Jurkat, Clone E6-1 (cell line): Measurements from ENCODE around the gene CDH26.

Experiments used
- DNase-seq: peaks from one replicate; pipeline ENCODE4 v3.0.0-alpha.2; 2011; ENCODE audit warnings: low read depth, low spot score
- H3K4me3 ChIP-seq: 2 replicates; pipeline ENCODE4 v1.5.1; 2011; ENCODE audit warnings: mild to moderate bottlenecking, low read length, control low read depth, moderate library complexity

The CDH26 gene

DNA sequence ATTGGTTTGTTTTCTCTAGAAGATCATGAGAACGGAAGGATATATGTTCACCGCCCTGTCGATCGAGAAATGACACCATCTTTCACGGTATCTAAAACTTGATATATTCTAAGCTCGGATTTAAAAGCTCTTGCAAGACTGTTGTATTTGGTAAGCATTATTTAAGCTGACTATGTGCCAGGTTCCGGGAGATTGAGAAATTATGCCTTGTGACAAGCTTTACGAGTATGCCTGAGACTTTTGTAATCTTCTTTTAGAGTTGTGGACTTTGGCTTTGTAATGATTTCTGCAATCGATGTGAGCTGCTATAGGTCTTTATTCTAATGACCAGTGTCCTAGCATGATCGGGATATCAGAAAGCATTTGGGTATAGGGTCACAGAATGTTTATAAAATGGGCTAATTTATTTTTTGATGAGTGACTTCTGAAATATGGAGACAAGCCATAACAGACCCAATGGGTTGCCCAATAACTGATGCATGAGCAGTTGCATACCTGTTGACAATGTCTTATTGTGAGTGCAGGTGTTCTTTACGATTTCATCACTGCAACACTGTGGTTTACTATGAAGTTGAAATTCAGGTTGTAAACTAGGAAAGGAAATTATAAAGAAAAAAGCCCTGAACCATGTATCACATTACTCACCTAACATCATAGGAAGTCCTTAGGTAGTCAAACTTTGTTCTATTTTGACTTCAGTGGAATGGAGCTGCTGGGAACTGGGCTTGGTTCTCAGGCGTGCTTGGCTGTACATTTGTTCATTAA, 14.0 kb downstream of the CDH26 start:
- no peak overlapping the region for H3K4me3 ChIP-seq
- no peak for DNase-seq

DNA sequence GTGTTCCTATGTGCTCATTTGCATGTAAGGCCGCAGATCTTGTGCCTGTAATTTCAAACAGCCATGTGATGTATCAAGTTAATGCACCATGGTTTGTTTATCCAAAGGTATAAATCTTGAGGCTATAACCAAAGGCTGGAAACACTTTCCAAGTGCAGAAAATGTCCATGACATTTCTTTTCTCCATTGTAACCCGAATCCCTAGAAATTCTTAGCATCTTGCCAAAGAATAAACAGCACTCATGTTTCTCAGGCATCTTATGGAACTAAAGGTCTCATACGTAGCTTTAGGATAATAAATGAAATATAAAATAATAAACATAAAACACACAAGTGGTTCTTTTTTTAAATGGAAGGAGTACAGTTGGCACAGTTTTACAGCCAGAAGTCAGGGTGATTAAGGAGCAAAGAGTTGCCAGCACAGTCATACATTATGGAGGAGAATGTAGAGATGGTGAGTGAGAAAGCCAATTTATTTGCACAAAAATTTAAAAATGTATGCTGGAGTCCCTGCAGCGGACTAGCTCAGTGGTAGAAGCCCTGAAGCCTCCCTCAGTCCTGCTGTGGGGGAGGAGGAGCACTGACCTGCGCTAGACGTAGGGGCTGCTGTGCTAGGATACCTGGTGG, 18.0 kb downstream of the CDH26 start:
- DNase-seq, result no peak
- H3K4me3 ChIP-seq, result no peak overlapping the region

DNA sequence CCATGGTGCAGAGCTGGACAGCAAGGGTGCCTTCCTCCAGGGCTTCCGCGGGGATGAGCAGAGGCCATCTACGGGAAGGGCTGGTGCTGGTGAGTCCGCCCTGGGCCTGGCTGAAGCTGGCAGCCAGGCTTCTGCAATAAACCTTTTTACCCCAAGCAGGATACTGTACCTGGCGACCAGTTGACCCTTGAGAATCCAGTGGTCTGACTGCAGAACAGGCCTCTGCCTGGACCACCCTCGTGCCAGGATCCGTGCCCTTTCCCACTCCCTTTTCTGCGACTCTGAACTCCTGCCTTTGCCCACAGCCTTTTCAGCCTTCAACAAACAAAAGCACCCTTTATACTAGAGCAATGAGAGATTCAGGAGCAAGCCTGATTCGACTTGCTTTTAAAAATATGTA, 18.9 kb downstream of the CDH26 start:
- no peak overlapping the region for H3K4me3 ChIP-seq
- DNase-seq, result no peak

DNA sequence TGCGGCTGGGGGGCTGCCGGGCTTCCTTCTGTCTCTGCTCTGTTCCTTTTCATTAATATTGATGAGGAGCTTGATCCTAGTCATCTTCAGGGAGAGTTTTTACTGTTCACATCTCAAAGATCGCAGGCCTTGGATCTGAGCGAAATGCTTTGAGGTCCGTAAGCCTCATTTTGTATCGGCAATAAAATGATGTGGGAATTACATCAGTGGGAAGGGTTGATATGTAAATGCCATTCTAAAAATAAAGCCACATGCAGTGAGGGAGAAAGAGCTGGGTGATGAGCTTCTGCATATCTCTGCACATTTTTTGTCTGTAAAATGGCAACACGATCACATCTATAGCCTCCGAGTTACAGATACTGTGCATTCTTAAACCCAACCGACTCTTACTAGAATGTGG, 24.9 kb downstream of the CDH26 start:
- DNase-seq, result no peak
- no peak overlapping the region for H3K4me3 ChIP-seq

DNA sequence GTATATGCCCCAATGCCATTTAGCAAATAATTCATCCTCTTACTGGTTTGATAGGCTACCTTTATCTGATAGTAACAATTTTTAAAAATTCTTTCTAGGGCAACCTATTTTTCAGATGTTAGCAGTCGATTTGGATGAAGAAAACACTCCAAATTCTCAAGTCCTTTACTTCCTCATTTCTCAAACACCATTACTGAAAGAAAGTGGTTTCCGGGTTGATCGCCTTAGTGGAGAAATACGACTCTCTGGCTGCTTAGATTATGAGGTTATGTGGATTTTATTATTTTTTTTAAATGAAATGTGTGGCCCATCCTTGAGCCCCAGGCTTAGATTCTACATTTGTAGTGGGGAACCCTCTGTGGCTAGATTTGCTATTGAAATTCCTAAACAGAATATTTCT, 26.3 kb downstream of the CDH26 start:
- H3K4me3 ChIP-seq, result no peak overlapping the region
- DNase-seq, result no peak

DNA sequence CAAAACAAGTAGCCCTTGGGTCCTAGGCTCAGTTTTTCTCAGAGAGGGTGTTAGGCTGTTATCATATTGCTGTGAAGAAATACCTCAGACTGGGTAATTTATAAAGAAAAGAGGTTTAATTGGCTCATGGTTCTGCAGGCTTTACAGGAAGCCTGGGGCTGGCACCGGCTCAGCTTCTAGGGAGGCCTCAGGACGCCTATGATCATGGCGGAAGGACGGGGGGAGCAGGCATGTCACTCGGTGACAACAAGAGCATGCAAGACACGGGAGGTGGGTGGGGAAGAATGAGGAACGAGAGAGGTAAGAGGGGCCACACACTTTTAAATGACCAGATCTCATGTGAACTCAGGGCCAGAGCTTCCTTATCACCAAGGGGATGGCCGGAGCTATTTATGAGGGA, 26.9 kb downstream of the CDH26 start:
- H3K4me3 ChIP-seq, result no peak overlapping the region
- no peak for DNase-seq

DNA sequence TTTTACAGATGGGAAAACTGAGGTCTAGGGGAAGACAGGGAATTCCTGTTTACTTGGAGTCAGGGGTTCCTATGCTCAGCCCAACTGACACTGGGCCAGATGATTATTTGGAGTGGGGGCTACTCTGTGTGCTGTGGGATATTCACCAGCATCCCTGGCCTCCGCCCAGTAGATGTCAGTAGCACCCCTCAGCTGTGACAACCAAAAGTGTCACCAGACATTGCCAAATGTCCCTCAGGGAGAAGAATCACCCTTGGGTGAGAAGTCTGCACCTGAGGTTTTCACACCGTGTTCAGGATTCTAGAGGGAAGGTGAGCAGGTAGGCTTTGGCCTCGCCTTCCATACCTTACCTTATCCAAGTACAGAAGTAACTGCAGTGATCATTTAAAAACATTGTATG, 27.6 kb downstream of the CDH26 start:
- DNase-seq, result peak; percentile 21
- no peak overlapping the region for H3K4me3 ChIP-seq

DNA sequence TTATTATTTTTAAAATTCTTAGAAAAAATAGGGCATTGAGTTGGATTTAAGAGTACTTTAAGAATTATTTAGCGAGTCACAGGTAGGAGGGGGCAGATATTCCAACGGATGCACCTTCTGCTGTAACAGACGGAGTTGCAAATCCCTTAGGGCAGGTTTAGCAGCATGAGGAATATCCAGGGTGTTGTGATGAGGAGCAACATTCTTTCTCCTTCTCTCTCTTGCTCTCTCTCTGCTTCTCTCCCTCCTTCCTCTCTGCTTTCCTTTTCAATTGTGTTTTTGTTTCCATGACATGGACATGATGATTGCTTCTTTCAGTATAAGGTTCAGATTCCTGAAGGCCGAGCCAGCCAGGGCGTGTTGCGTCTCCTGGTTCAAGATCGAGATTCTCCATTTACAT, 28.9 kb downstream of the CDH26 start:
- no peak for DNase-seq
- H3K4me3 ChIP-seq, result no peak overlapping the region

DNA sequence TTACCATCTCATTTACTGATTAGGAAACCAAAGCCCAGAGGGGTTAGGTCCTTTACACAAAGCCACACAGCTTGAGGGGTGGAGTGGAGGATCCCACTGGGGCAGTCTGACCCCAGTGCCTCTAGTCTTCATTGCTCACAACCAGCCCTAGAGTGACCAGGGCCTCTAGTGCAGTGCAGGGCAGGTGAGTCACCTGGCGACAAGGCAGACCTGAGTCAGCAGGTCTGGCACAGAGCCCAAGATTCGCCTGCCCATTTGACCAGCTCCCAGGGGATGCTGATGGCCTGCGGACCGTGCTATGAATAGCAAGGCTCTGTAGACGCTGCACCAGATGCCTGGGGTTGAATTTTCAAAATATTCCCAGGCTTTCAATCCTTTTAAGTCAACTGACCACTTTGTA, 29.9 kb downstream of the CDH26 start:
- DNase-seq, result no peak
- H3K4me3 ChIP-seq, result no peak overlapping the region

DNA sequence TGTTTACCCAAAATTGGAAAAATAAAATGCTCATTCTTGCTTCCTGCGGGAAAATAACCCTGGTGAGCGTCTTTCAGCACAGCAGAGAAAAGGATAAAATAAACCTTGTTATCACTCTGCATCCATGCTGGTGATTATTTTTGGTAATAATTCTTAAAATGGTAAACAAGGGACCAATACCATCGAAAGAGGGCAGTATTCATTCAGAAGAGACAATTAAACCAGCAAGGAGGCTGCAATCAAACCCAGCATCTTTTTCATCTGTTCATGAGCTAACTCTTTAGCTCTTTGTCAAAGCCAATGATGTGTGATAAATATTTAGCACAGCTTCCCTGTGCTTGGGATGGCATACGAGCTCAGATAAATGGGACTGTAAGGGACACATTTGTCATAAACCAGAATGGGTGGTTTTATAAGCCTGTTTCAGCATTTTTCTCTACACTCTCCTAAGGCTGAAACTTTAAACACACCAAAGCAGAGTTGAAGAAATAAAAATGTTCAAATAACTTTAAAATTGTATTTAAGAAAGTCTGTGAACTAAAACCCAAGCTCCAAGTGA, 34.4 kb downstream of the CDH26 start:
- peak; percentile 45 for DNase-seq
- no peak overlapping the region for H3K4me3 ChIP-seq

DNA sequence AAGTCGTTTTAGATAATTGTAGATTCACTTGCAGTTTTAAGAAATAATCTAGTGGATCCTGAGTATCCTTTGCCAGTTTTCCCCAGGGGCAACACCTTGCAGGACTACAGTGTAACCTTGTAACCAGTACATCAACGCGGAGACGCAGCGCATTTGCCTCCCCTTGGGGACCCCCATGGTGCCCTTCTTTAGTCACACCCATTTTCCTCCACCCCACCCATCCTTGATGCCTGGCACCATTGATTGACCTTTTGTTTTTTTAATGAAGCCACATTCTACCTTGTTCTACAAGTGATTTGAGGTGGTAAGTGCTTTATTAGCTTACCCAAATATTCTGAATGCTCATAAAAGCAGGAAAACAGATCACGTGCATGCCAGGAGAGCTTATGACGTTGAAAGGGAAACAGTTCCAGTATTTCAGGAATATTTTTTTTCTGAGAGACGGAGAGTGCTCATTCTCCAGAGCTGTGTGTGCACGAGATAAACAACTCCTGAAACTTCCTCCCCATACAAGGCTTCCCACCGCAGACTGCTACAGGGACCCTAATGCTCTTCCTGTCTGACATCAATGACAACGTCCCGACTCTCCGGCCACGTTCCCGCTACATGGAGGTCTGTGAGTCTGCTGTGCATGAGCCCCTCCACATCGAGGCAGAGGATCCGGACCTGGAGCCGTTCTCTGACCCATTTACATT, 35.7 kb downstream of the CDH26 start:
- DNase-seq, result no peak
- no peak overlapping the region for H3K4me3 ChIP-seq

DNA sequence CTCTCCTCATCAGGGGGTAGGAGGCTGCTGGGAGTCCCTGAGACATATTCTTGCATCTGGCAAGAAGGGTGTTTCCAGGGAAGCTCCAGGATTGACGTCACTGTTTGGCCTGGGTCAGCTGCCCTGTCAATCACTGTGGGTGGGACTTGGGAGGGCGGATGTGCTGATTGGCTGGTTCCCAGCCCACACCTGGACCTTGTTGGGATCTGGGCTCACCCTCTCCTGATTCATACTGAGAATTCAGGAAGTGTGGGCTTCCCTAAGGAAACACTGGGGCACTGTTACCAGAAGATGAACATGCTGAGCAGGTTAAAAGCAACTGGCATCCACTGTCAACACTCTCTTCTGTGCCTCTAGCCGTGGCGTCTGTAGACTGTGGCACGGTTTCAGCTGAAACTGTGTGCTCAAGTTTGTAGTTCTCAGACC, 36.5 kb downstream of the CDH26 start:
- H3K4me3 ChIP-seq, result no peak overlapping the region
- no peak for DNase-seq

DNA sequence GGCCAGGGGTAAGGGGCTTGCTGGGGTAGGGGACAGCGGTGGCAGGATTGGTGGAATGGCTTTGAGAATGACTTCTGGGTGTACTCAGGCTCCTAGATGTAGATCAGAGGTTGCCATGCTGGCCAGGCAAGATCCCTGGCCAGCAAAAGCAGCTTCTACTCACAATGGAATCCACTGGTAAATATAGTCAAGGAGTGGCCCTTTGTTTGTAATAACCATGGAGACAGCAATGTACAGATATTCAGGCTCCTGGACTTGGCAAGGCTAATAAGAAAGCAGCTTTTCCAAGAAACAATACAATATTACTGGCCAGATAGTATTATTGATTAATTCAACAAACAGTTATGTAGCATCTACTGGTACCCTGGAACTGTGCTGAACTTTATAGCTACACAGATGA, 37.9 kb downstream of the CDH26 start:
- H3K4me3 ChIP-seq, result no peak overlapping the region
- no peak for DNase-seq

DNA sequence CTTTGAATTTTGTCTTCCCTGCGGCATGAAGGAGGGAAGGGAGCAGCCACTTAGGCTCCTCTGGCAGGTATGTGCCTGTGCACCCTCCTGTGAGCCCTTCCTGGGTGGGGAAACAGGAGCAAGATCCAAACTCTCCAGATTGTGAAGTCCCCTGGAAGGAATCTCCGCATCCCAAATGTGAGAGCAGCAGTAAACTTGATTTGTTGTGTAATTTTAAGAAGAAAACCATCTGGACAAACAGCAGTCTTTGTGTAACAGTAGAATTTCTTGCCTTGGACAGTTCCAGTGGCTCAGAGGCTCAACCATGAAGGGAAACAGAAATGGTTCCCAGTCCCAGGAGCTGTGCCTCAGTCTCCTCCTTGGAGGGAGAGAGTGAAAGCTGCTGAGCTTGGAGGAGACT, 39.7 kb downstream of the CDH26 start:
- H3K4me3 ChIP-seq, result no peak overlapping the region
- DNase-seq, result no peak

DNA sequence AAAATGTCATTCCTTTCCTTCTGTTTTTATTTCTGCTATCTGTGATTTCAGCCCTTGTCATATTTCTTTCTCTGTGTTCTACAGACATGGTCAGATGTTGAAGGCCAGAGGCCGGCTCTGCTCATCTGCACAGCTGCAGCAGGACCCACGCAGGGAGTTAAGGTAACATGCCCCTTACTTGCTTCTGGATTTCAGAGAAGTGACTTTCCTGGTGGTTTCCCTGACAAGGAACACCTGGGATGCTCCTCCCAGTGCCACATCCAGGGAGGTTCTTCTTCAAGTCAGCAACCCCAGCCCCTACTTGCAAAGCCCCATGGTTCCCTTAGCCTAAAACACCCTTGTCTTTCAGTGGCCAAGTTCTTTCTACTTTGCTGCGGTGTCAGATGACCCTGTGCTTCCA, 41.3 kb downstream of the CDH26 start:
- no peak for DNase-seq
- no peak overlapping the region for H3K4me3 ChIP-seq

DNA sequence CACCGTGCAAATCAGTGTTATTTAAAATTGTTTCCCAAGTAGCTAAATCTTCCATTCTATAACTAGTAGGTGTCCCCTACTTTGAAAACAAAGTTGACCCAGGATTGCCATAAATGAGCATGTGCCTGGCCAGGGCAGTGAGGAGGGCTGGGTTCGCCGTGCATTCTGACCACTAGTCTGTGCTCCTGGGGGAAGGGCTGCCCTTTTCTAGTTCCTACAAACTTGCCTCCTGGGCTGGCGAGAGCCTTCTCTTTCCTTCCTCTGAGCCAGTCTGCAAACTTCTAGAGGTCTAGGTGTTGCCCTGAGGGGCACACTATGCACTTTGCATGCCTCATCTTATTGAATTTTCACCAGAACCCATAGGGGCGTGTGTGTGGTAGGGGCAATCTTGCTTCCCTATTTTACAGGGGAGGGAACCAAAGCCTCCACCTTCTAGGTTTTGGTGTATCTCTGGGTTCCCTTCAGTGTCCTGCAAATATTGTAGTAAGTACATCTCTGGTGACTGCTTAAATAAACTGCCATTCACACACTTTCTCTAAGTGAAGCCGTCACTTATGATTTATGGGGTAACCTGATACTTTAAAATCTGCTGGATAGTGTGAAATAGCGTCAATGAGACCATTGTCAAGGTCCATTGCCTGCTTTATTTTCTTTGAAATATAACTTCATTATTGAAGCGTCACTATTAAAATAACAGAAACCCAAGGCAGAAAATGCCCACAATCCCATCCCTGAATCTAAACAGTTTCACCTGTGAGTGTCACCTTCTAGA, 42.2 kb downstream of the CDH26 start:
- H3K4me3 ChIP-seq, result no peak overlapping the region
- no peak for DNase-seq

DNA sequence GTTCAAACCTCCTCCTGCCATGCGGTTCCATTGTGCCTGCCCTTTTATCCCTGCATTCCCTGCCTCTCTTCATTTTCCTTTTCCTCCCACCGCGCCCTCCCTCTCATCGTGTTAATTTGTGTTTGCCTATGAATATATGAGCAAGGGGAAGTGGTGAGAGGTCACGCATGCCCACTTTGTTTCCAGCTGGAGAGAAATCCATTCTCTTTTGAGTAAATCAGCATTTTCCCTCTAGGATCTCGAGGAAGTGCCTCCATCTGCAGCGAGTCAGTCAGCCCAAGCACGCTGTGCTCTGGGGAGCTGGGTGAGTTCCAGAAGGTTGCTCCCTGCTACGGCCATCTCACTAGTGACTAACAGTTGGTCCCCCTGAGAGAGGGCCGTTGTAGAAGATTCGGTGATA, 42.9 kb downstream of the CDH26 start:
- H3K4me3 ChIP-seq, result no peak overlapping the region
- DNase-seq, result no peak

DNA sequence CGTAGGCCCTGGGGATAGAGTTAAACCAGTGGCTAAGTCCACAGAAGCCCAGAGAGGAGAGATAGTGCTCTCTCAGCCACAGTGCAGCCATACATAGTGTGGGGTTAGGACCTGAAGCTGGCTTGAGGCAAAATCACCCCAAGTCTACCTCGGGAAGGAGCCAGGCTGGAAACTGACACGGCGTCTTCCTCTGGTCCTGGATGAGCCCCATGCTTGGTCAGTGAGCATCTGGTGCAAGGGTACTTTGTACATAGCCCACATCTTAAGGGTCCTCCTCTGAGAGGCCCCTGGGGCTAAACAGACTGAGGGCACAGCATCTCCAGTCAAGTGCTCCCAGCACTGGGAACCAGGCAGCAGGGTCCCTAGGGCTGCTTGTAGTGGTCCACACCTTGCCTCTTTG, 45.6 kb downstream of the CDH26 start:
- no peak overlapping the region for H3K4me3 ChIP-seq
- DNase-seq, result no peak

DNA sequence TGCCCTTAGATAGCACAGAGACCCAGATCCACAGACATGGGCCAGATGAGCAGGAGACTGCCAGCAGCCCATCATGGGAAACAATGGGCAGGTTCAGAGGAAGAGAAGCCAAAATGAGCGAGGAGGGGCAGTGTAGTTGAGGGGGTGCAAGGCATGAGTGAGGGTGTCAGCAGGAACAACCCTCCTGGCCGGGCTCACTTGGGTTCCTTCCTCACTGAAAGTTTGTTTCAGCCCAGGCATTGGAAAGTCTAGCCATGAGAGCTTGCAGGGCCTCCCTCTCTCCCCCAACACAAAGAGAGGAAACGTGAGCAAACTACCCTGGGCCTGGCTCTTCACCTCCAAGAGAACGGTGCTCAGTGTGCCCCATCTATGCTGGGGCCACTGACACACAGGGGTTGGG, 48.0 kb downstream of the CDH26 start:
- H3K4me3 ChIP-seq, result no peak overlapping the region
- DNase-seq, result no peak

DNA sequence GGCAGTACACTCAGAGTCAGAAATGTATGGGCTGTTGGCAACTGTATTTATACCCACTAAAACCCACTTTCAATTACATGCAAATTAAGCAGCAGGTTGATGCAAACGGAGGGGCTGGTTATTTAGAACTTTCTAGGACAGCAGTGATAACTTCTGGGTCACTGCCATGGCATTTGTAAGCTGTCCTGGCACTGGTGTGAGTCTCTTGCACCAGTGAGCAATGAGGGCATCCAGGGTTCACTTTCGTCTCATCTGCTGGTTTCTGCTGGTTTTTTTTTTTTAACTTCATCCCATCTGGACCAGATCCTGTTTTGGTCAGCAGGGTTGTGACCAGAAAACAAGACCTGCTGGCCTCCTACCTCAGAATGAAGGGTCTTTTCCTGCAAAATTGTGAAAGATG, 49.2 kb downstream of the CDH26 start:
- no peak for DNase-seq
- H3K4me3 ChIP-seq, result no peak overlapping the region
